ENCODE results near the gene ARHGAP8.

GRCh38 chr22:44703255-44703870 lies 49.0 kb upstream of the ARHGAP8 start:
- TF ChIP-seq CTCF (conservative IDR thresholded peaks at IDR 0.05 in 1 of 2, IDR thresholded peaks at IDR 0.05 in 1 of 2; ENCODE audit: low read depth in 1 of 2, low read length in 2 of 2) (no peak), EZH2 (IDR thresholded peaks at IDR 0.05; ENCODE audit: low read length, missing control alignments) (peak; percentile 77)
